Stimulated activated CD4-positive, alpha-beta T cell treated with anti-CD3 and anti-CD28 coated beads, Interleukin-12 subunit alpha, Interleukin-12 subunit beta, amount 100 ng/mL, for 4 hours (primary cell): ENCODE data around the gene PTGR1.
A peak's percentile ranks its signal among the peaks of the same experiment; 100 is the strongest.
"Not testable (repeated sequence)": the region's sequence is repeated elsewhere in the genome, so short reads cannot be mapped to it uniquely, and the experiment has no call there.

Source experiments
- DNase-seq: peaks from one replicate; pipeline ENCODE4 v3.0.0-alpha.2; 2020

The PTGR1 gene

GRCh38 chr9:111610845-111611244 is 11.4 kb upstream of the PTGR1 start:
- no peak for DNase-seq

- no peak for DNase-seq
Observed at GRCh38 chr9:111610149-111610548, 10.7 kb upstream of the PTGR1 start.

- DNase-seq, result no peak
Observed at GRCh38 chr9:111605041-111605559, 5.7 kb upstream of the PTGR1 start.

- DNase-seq, result no peak
Observed at GRCh38 chr9:111604054-111604615, 4.7 kb upstream of the PTGR1 start.

GRCh38 chr9:111603041-111603440 is 3.6 kb upstream of the PTGR1 start:
- no peak for DNase-seq

GRCh38 chr9:111601237-111602018 is 2.0 kb upstream of the PTGR1 start:
- DNase-seq, result no peak

- no peak for DNase-seq
Observed at GRCh38 chr9:111599955-111600343, 502 bp upstream of the PTGR1 start.

- no peak for DNase-seq
Observed at GRCh38 chr9:111598733-111599091, 735 bp downstream of the PTGR1 start.

GRCh38 chr9:111597852-111598732 is 1.4 kb downstream of the PTGR1 start:
- DNase-seq, result peak; percentile 36

GRCh38 chr9:111588846-111589245 is 10.6 kb downstream of the PTGR1 start:
- no peak for DNase-seq

- no peak for DNase-seq
Observed at GRCh38 chr9:111586378-111586777, 13.1 kb downstream of the PTGR1 start.

- DNase-seq, result no peak
Observed at GRCh38 chr9:111582888-111583287, 16.6 kb downstream of the PTGR1 start.

- no peak for DNase-seq
Observed at GRCh38 chr9:111572950-111573604, 26.4 kb downstream of the PTGR1 start.

- not testable (repeated sequence) for DNase-seq
Observed at GRCh38 chr9:111568127-111568526, 31.3 kb downstream of the PTGR1 start.

GRCh38 chr9:111566234-111566633 is 33.2 kb downstream of the PTGR1 start:
- no peak for DNase-seq

- DNase-seq, result no peak
Observed at GRCh38 chr9:111561165-111561719, 38.2 kb downstream of the PTGR1 start.

- DNase-seq, result no peak
Observed at GRCh38 chr9:111559000-111559610, 40.3 kb downstream of the PTGR1 start.

GRCh38 chr9:111555425-111555824 is 44.0 kb downstream of the PTGR1 start:
- not testable (repeated sequence) for DNase-seq

GRCh38 chr9:111548623-111549022 is 50.8 kb downstream of the PTGR1 start:
- DNase-seq, result no peak

- DNase-seq, result no peak
Observed at GRCh38 chr9:111542497-111543254, 56.8 kb downstream of the PTGR1 start.

GRCh38 chr9:111533099-111533790 is 66.2 kb downstream of the PTGR1 start:
- DNase-seq, result no peak
